OCI-LY1 (cell line): Measurements from ENCODE around the gene AHCY.
"Not testable (repeated sequence)": the region's sequence is repeated elsewhere in the genome, so short reads cannot be mapped to it uniquely, and the experiment has no call there.

Experiments
- CTCF ChIP-seq: fragments of 200-600 bp; sonication (generic), shearing (Covaris generic); IDR thresholded peaks from 2 replicates; pipeline ENCODE4 v1.5.1; 2017; ENCODE audit warnings: mild to moderate bottlenecking, antibody characterized with exemption, low read length, moderate library complexity, mixed read lengths
- EZH2 ChIP-seq: fragments of 200-600 bp; sonication (generic), shearing (Covaris generic); IDR thresholded peaks from 2 replicates; pipeline ENCODE4 v1.8.0; 2017; ENCODE audit warnings: borderline replicate concordance, mixed run types, mild to moderate bottlenecking, antibody characterized with exemption, low read length, moderate library complexity, mixed read lengths

- not testable (repeated sequence) for TF ChIP-seq CTCF, EZH2
Observed at GRCh38 chr20:34263468-34263867, 39.7 kb downstream of the AHCY start.
